GM19468 (cell line): Measurements from ENCODE around the gene OSCP1.

Source experiments
- ATAC-seq: cut with Tn5 transposase; IDR thresholded peaks from one replicate; pipeline ENCODE4 v1.9.1; 2021; ENCODE audit warnings: mild to moderate bottlenecking, moderate library complexity, moderate number of reproducible peaks; ENCODE audit not compliant: unreplicated experiment; ENCODE audit errors: extremely low read depth

OSCP1 gene

DNA sequence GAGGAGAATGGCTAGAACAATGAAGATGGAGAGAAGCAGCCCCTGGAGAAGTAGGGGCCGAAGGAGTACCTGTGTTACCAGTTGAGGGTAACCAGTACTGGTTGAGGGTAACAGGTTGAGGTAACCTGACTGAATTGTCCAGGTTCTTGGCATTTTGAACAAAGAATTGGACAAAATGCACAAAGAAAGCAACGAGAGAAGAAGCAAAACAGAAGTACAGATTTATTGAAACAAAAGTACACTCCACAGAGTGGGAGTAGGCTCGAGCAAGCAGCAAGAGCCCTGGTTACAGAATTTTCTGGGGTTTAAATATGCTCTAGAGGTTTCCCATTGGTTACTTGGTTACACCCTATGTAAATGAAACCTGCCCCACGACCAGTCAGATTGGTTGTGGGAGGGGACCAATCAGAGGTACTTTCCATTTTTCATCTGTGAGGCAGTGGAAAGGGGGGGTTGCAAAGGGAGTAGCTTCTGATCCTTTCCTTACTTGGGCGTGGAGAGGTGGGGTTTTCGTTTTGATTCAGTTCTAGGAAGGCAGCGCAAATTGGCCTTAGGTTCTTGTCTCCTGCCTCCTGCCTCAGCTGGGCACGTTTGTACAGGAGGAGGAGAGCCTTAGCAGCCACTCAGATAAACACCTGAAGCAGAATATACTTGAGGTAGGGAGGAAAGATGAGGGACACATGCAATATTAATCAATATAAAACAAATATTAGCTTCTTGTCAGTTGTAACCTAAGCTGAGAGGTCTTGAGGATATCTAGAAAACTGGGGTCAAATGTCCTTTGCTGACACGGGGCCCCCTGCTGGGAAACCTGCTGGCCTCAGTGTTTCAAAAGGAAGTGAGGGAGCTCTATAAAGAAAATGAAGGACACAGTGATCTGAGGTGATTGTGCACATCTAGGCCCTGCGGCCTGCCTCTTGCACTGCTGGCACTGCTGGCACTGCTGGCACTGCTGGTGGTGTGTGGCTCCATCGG is 38.3 kb downstream of the OSCP1 start:
- ATAC-seq, result no peak

DNA sequence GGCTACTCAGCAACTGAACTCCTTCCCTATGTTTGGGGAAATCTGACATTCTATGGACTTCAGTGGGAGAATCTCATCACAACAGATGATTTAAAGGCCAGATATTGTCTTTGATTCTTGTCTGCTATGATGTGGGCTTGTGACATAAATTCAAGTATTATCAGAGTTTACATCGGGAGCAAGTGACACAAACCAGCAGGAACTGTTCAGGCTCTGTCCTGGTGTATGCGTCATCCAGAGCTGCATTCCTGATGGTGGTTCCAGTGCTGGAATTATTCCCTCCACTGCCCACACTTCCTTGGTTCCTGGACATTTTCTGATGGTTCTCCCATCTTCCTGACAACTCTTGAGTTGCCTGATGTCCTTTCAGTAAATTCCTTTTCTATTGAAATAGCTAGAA is 41.8 kb downstream of the OSCP1 start:
- ATAC-seq, result no peak

DNA sequence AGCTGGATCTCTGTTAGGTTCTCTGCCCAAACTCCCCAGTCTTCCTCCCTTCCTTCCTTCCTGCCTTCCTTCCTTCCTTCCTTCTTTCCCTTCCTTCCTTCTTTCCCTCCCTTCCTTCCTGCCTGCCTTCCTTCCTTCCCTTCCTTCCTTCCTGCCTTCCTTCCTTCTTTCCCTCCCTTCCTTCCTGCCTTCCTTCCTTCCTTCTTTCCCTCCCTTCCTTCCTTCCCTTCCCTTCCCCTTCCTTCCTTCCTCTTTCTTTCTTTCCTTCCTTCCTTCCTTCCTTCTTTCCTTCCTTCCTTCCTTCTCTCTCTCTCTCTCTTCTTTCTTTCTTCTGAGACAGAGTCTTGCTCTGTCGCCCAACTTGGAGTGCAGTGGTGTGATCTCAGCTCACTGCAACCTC is 43.8 kb downstream of the OSCP1 start:
- no peak for ATAC-seq

DNA sequence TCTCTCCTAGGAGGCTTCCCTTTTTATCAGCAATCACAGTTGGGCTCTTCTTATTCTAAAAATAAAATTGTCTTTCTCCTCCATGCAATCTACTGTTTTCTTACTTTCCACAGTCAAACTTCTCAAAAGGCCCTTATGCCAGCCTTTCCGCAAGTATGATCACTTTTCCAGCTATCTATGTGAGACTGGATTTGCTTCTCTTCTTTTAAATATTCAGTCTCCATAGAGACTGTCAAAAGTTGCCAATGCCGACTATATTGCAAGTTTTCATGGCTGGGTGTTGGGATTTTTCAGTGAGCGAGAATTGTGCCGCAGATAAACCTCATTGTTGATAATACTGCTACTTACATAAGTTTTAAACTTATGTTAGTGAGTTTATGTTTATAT is 47.8 kb downstream of the OSCP1 start:
- no peak for ATAC-seq

DNA sequence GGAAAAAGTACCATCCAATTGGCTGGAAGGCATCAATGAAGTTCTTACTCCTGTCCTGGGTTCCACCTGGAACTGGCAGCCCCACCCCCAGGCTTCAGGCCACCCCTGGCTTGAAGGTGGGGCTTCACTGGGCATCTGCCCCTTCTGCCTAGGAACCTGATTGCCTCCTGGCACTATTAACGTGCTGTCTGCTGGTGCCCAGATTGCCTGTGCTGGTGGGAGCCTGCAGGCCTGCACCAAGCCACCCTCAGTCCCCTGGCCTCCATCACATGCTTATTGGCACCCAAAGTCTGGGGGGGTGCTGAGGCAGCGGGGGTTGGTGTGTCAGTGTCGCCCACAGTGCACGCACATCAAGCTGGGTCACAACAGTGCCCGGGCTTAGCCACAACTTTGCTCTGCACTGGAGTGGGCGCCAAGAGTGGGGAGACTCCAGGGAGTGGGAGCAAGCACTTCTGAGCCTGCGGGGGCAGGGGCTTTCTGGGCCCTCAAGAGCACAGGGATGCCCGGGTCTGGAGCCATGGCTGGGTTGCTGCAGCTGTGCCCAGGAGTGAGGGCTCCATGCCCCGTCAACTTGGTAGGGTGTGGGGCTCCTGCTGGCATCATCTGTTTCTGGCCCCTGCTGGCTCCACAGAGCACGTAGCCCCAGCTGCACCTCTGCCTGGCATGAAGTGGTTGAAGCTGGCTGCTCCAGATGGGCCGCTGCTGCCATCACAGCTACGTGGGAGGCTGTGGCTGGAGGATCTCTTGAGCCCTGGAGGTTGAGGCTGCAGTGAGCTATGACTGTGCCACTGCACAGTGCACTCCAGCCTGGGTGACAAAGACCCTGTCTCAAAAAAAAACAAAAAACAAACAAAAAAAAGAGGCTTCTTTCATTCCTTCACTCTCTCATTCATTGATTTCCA is 48.4 kb downstream of the OSCP1 start:
- ATAC-seq, result no peak

DNA sequence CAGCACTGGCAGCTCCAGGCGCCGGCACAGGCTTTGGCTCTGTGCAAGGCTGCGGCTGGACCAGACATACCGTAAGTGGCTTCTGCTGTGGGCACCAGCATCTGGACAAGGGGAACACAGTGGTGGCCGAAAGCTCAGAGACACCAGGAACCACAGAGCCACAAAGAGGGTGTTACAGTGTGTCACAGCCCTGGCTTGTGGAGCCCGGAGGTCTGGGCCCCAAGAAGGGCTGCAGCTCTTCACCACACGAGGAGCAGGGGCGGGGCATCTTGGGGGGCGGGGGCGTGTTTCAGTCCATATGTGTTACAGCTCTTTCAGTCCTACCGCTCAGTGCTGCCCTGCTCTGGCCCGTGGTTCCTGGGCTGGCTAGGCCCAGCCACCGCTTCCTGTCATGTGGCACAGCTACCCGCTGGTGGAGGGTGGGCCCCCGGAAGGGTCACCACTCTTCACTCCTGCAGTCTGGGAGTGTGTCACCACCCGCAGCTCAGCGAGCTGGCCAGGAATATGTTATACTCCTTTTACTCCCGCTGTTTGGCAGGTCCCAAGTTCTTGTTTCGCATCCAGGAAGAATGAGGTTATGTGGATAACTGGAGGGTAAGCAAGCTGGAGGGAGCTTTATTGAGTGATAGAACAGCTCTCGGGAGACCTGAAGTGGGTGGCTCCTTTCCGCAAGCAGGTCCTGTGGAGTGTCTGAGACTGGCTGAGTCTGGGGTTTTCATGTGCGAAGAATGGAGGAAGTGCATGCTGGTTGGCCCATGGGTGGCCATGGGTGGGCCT is 49.2 kb downstream of the OSCP1 start:
- ATAC-seq, result peak; percentile 20

DNA sequence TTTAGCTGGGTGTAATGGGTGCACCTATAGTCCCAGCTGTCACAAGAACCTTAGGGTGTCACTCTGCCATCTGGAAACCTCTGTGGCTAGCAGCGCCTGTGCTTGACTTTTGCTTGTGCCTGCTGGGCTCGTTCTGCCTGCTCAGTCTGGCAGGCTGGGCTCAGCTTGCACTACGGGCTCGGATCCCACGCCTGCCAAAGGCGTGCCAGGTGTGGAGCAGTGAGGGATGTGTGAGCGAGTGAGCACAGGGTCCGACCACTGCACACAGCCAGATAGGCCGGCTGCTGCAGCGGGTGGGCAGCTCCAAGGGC is 49.8 kb downstream of the OSCP1 start:
- ATAC-seq, result no peak

DNA sequence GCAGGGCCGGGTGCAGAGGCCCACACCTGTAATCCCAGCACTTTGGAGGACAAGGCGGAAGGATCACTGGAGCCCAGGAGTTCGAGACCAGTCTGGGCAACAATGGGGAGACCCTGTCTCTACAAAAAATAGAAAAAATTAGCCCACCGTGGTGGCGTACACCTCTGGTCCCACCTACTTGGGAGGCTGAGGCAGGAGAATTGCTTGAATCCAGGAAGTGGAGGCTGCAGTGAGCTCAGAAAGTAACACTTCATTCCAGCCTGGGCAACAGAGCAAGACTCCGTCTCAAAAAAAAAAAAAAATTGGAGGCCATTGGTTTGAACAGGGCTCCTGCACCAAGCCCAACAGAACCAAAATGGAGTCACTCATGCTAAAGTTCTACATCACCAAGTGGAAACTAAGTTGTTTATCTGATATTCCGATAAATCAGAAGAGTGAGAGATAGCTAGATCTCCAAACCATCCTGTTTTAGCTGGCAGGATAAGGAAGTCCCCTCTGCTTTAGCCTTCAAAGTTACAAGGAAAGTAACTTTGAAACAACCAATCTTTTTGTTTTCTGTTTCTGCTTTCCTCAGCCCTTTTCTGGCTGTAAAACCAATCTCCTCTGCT is 51.8 kb downstream of the OSCP1 start:
- no peak for ATAC-seq

DNA sequence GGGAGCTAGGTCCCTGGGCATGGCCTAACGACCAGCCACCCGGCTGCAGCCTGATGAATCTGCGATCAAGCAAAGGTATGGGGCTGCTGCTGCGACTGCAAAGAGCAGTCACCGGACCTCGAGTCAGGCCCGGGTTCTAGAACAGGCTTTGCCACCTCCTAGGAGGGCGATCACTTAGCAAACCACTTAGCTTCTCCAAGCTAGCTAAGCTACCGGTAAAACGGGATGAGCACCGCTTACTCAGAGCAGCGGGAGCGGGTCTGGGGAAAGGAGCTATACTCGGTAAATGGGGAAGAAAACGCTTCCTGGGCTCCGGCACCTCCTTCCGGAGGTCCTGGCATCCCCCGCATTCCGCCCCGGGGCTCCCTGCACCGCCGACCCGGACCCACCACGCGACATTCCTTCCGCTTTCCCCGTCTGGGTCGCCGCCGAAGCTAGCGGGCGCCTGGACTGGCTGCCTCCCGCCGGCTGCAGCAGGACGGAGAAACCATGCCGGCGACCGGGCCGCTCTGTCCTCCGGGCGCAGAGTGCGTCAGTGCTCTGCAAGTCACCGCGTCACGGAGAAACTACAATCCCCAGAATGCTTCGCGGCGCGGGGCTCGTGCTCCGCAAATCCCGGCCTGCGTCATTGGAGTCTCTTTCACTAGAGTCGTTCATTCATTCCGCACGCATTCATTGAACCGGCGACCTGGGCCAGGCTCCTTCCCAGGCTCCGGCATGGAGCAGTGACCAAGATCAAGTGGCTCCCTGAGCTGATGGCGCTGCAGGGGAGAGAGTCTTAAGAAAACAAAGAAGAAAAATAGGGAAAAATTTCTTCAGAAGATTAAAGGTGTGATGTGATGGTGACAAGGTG is 52.6 kb downstream of the OSCP1 start, which contains the start of gene LSM10:
Gene LSM10, minus strand, starts transcription at position 531 of the 853 bp plus-strand sequence. CDS start 3,779 bp downstream, outside the sequence.
- ATAC-seq, result peak; percentile 65

DNA sequence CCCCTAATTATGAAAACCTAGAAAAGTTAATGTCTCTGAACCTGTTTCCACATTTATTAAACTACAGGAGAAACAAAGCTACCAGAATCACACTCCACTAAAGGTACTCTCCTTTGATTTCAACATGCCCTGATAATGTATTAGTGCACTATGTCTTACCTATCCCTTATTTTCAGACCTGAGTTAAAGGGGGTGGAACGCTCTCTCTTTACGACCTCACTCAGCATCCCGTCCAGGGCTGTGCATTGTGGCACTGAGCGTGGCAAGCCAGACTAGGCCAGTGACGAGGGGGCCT is 53.2 kb downstream of the OSCP1 start:
- ATAC-seq, result no peak

DNA sequence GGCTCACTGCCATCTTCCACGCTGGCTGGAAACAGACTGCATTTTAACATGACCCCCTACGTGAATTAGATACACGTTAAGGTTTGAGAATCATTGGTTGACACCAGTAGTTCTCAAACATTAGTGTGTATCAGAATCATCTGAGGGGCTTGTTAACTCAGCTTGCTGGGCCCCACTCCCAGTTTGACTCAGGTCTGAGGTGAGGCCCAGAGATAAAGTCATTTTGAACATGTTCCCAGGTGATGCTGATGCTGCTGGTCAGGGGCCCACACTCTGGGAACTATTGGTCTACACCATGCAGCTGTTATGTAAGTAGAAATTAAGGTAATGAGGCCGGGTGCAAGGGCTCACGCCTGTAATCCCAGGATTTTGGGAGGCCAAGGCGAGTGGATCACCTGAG is 53.9 kb downstream of the OSCP1 start:
- no peak for ATAC-seq

DNA sequence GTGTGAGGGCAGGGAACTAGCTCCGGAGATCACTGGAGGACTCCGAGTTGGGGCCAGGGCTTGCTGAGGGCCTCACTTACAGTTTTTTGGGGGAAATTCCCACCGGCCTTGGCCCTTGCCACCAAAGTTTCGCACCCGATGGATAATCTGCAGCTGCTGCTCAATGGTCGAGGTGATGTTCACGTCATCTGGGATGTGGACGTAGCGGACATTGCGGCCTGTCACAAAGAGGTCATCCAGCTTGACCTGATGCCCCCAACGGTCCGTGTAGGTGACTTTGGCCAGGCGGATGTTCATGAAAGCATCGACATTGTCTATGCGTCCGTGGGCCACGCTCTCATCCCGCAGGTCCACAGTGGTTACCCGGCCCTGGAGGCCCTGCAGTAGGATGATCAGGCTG is 56.6 kb downstream of the OSCP1 start:
- ATAC-seq, result no peak

DNA sequence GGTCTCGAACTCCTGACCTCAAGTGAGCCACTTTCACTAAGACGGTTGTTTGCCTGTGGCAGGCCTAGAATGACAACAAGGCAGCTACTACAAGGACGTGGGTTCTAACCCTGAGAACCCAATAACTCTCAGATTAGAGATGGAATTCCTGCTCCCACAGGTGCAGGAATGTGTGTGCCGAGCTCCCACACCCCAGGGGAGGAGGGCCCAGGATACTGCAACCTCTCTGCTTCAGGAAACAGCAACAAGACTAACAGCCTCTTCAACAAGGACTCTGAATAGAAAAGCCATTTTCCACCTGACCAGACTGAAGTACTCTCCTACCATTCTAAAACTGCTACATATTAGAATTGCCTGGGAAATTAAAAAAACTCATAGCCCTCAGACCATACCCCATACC is 57.4 kb downstream of the OSCP1 start:
- no peak for ATAC-seq

DNA sequence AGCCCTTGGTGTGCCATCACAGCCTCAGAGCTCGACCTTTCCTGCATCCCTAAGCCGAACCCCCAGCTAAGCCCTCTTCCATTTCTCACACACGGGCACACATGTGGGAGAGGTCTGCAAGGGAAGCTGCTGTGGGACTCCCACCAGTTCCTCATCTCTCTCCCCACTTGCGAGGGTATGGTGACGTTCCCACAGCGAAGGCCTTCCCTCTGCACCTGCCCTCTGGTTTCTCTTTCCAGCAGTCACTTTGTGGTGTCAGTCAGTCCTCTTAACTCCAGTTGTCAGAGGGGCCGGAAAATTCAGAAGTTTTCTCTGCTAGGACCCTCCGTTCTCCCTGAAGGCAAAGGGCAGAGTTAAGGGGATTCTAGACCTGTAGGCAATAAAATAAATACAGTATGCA is 59.0 kb downstream of the OSCP1 start:
- no peak for ATAC-seq

DNA sequence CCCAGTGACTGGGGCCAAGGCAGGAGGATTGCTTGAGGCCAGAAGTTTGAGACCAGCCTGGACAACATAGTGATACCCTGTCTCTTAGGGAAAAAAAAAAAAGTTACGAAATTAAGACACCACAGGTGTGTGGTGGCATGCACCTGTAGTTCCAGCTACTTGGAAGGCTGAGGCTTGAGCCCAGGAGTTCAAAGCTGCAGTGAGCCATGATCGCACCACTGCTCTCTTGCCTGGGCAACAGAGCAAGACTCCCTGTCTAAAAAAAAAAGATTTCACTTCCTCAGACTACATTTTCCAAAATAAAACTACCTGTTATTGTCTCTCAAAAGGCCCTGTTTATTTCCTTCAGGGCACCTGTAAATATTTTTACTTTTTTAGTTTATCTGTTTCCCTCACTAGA is 59.8 kb downstream of the OSCP1 start:
- ATAC-seq, result no peak

DNA sequence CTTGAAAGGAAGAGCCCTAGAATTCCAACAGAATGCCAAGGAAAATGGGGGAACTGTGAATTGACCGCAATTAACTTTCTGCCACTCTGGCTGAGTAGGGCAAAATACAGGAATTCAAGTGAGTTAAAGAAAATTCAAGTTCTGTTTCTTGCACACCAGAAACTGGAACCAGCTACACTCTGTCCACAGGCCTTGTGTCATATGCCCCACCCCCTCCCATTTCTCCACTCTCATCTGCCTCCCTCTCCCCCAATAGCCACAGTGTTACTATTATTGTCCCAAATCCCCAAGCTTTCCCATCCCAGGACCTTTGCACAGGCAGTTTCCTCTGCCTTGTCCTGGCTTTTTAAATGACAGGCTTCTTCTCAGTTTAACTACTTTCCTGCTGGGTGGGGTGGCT is 60.3 kb downstream of the OSCP1 start:
- no peak for ATAC-seq

DNA sequence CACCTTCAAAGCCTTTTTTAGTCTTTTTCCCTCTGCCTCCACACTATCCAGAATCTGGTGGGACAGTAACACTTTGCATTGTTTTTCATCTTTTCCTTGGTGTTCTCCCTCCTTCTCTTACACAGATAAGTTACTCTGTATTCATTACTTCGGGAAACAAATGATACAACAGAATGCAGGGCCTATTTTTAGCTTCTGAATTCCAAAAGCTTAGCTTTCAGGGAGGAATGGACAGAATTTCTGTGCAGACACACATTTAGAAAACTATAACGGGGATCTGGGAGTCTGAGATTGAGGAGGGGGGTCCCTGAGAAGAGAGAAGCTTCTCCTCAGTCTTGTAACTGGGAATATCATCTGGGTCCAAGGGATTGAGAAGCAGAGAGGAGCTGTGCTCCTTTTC is 61.0 kb downstream of the OSCP1 start:
- no peak for ATAC-seq

DNA sequence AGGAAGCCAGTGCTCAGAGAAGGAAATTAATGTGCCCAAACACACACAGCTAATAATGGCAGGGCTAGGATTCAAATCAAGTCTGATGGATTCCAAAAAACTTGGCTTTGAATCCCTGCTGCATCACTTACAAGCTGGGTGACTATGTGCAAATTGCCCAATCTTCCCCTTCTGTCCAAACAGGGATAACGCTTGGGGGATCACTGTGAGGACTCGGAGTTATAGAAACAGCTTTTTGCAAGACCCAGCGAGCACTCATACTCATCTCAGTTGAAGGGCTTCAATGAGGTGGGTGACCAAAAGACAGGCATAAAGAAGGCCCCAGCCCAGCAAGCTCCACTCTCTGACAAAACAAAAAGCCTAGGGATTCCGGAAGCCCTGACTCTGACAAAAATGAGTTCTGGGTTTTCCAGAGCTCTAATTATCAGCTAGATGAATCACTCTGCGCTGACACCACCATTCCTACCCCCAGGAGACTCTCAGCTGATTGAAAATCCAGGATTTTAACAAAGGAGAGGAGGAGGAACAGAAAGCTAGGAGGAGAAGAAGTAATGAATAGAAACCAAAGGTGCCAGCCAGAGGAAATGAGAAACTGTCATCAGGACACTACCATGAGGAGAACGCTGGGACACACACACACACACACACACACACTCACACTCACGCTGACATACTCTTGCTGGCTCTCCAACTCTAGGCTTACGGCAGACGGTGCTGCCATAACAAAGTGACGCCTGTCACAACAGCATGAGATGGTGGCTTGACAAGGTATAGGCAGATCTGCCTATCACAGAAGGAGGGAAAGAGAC is 62.9 kb downstream of the OSCP1 start:
- ATAC-seq, result no peak
